Uterus (tissue), 4 donors: Measurements from ENCODE around the gene TTC16. TPM values are rescaled to one million over a fixed set of nuclear protein-coding genes. Genes with fewer than 3 reads are reported as not detected.

Experiments used
- DNase-seq, 2 donors: peaks; one replicate each; pipeline ENCODE4 v3.0.0-alpha.2; 2019 to 2020
- H3K27ac ChIP-seq, 2 donors: fragments of 200-600 bp; sonication (generic); 1 replicate in 1 of 2; 2 replicates in 1 of 2; pipeline ENCODE4 v1.5.1; 2016 to 2018
- H3K27me3 ChIP-seq, 2 donors: fragments of 200-600 bp; sonication (generic); one replicate each; pipeline ENCODE4 v1.5.1; 2018 to 2019; ENCODE audit warnings: control low read depth in 1 of 2
- H3K36me3 ChIP-seq, 2 donors: fragments of 200-600 bp; sonication (generic); one replicate each; pipeline ENCODE4 v1.5.1; 2019; ENCODE audit warnings: control low read depth in 1 of 2
- H3K4me1 ChIP-seq, 2 donors: fragments of 200-600 bp; sonication (generic); one replicate each; pipeline ENCODE4 v1.5.1; 2018 to 2019; ENCODE audit warnings: control low read depth in 1 of 2
- H3K4me3 ChIP-seq, 2 donors: fragments of 200-600 bp; sonication (generic); 1 replicate in 1 of 2; 2 replicates in 1 of 2; pipeline ENCODE4 v1.5.1; 2018 to 2019; ENCODE audit warnings: mild to moderate bottlenecking in 1 of 2
- H3K9me3 ChIP-seq, 2 donors: fragments of 200-600 bp; sonication (generic); one replicate each; pipeline ENCODE4 v1.5.1; 2019; ENCODE audit warnings: control low read depth in 1 of 2
- CTCF ChIP-seq, 4 experiments: fragments of 200-600 bp in 2 of 4; fragments of 450-650 bp in 2 of 4; sonication (generic) in 2 of 4; IDR thresholded peaks; one replicate each; pipeline ENCODE4 v1.5.1; 2016 to 2019; ENCODE audit warnings: antibody characterized with exemption in 4 of 4, mild to moderate bottlenecking in 2 of 4, moderate library complexity in 1 of 4
- POLR2A ChIP-seq, 2 donors: fragments of 450-650 bp; IDR thresholded peaks; one replicate each; pipeline ENCODE4 v1.6.1; 2016; ENCODE audit warnings: antibody characterized with exemption in 2 of 2, mild to moderate bottlenecking in 1 of 2, moderate library complexity in 1 of 2
- intact Hi-C: fragments of 100-400 bp; cut with DNase I; formaldehyde crosslinking; loops from one replicate; pipeline ENCODE4 v1.15.1; 2023; ENCODE audit warnings: low total_unique reads
- total RNA-seq, 4 donors: library from RNA; depleted of rRNA in 3 of 4; stranded (reverse); fragments of >200 nt in 3 of 4; gene quantifications; one replicate each; pipeline versions ENCODE4 v1.1.0 to v1.2.4, GENCODE V29; 2014 to 2023
- donor health status: DM: yes; HTN: yes; CAD: no.

The TTC16 gene
- total RNA-seq, 4 donors from 2014 or later = 0.48 to 12.6 (median 0.67) TPM; not detected in 1

GRCh38 chr9:127746959-127747569 is 31.2 kb downstream of the TTC16 start:
- no peaks in the 10 kb centered on the region for H3K36me3 ChIP-seq
- H3K4me3 ChIP-seq = no peak overlapping the region
- no peak overlapping the region for H3K27ac ChIP-seq
- DNase-seq = no peak
- intact Hi-C loops = no loop called here
- H3K4me1 ChIP-seq = no peaks in the 10 kb centered on the region
- TF ChIP-seq CTCF (IDR thresholded peaks at IDR 0.05) = no peak
- no peak for TF ChIP-seq POLR2A (IDR thresholded peaks at IDR 0.05)
- H3K27me3 ChIP-seq = no peaks in the 10 kb centered on the region
- no peaks in the 10 kb centered on the region for H3K9me3 ChIP-seq

GRCh38 chr9:127749090-127749787 is 33.4 kb downstream of the TTC16 start:
- Histone ChIP-seq H3K4me3 (no peak overlapping the region), H3K4me1 (no peaks in the 10 kb centered on the region), H3K27me3 (peaks cover 0 to 3% of the 10 kb centered on the region in 2 donors), H3K9me3 (no peaks in the 10 kb centered on the region), H3K36me3 (no peaks in the 10 kb centered on the region), H3K27ac (no peak overlapping the region)
- no peak for DNase-seq
- intact Hi-C loops = no loop called here
- TF ChIP-seq POLR2A (IDR thresholded peaks at IDR 0.05) (no peak), CTCF (IDR thresholded peaks at IDR 0.05) (no peak)

DNA sequence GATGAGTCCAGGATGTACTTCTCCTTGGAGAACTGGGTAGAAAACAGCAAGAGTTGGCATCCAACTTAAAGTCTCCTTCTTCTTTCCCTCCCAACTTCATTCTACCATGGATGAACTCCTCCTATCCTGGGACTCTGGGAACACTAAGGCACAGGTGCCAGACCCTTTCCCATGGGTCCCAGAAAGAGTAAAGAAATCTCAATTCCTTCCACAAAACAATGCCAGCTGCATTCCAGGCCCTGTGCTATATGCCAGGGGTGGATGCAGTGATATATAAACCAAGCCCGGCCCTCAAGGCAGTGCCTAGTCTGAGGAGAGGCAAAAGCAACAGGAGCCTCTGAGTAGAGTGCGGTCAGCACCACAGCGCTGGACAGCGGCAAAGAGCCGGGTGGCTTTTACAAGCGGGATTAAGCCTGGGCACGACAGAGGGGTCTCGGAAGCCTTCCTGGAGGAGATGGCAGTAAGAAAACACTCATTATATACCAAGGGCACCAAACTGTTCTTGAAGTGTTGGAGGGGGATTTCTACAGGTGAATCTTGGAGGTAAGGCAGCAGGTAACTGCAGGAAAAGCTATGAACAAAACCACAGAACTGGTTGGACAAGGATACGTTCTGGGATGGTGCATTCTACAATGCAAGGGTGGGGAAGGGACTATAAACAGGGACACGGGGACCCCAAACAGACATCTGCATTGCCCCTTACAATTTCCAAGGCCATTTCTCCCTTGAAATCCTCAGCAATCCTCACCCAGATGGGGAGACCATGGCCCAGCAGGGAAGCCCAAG is 35.6 kb downstream of the TTC16 start:
- no peak for DNase-seq
- Histone ChIP-seq H3K27ac (no peak overlapping the region), H3K4me3 (no peak overlapping the region), H3K4me1 (peaks cover 0 to 9% of the 10 kb centered on the region in 2 donors), H3K9me3 (no peaks in the 10 kb centered on the region), H3K36me3 (no peaks in the 10 kb centered on the region), H3K27me3 (peaks cover 0 to 8% of the 10 kb centered on the region in 2 donors)
- intact Hi-C loops = no loop called here
- TF ChIP-seq CTCF (IDR thresholded peaks at IDR 0.05) (no peak), POLR2A (IDR thresholded peaks at IDR 0.05) (no peak)

- no peak overlapping the region for H3K27ac ChIP-seq
- H3K4me3 ChIP-seq = no peak overlapping the region
- peaks cover 0 to 9% of the 10 kb centered on the region in 2 donors for H3K4me1 ChIP-seq
- no peaks in the 10 kb centered on the region for H3K36me3 ChIP-seq
- intact Hi-C loops = no loop called here
- no peak for TF ChIP-seq POLR2A (IDR thresholded peaks at IDR 0.05)
- TF ChIP-seq CTCF (IDR thresholded peaks at IDR 0.05) = no peak
- no peak for DNase-seq
- H3K9me3 ChIP-seq = no peaks in the 10 kb centered on the region
- peaks cover 0 to 8% of the 10 kb centered on the region in 2 donors for H3K27me3 ChIP-seq
Observed at GRCh38 chr9:127753148-127753547, 37.3 kb downstream of the TTC16 start.

DNA sequence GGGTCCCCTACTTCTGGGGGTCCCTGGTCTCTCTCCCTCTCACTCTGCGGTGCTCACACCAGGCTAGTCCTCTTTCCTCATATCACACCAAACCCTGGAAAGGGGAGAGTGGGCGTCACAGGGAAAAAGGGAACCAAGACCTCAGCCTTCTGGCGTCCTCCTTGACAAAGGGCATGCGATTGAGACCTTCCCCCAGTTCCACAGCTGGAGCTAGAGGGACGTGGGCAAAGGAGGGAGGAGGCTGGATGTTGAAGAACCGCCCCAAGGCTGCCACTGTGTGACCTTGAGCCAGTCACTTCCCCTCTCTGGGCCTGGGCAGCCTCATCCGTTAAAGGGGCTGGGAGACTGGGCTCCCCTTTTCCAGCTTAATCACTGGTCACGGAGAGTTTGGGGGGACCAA is 37.7 kb downstream of the TTC16 start:
- peaks cover 0 to 8% of the 10 kb centered on the region in 2 donors for H3K27me3 ChIP-seq
- intact Hi-C loops = no loop called here
- DNase-seq = no peak
- H3K27ac ChIP-seq = no peak overlapping the region
- H3K36me3 ChIP-seq = no peaks in the 10 kb centered on the region
- no peak overlapping the region for H3K4me3 ChIP-seq
- peaks cover 0 to 9% of the 10 kb centered on the region in 2 donors for H3K4me1 ChIP-seq
- TF ChIP-seq CTCF (IDR thresholded peaks at IDR 0.05) = no peak
- no peak for TF ChIP-seq POLR2A (IDR thresholded peaks at IDR 0.05)
- H3K9me3 ChIP-seq = no peaks in the 10 kb centered on the region
